GM19328 (cell line): ENCODE measurements around the gene AHI1.
A peak's percentile ranks its signal among the peaks of the same experiment; 100 is the strongest.

Experiments used
- ATAC-seq: cut with Tn5 transposase; IDR thresholded peaks from one replicate; pipeline ENCODE4 v1.9.1; 2021; ENCODE audit warnings: mild to moderate bottlenecking, moderate library complexity; ENCODE audit not compliant: unreplicated experiment

Gene AHI1

DNA sequence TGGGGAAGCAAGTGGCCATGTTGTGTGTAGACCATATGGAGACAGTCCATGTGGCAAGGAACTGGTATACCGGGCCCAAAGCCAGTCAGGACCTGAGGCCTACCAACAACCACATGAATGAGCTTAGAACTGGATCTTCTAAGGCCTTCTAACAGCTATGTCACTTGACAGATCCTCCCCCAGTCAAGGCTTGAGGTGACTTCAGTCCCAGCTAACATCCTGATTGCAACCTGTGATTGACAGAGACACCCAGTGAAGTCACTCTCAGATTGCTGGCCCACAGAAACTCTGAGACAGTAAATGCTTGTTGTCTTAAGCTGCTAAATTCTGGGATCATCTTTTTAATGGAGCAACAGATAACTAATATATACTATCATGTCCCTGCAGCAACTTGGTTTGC, 32.9 kb downstream of the AHI1 start:
- no peak for ATAC-seq

DNA sequence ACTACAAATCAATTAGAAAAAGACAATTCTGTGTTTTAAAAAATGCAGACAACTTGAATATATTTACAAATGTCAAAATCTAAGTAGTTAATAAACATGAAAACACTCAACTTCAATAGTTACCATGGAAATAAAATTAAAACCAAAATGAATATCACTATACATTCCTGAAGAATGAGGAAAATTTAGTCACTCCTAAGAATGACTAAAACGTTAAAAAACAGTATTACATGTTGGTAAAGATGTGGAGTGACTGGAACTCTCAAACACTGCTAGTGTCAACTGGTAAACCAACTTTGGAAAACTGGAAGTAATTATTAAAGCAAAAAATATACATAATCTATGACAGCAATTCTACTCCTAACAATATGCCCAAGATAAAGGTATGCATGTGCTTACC, 36.3 kb downstream of the AHI1 start:
- no peak for ATAC-seq

DNA sequence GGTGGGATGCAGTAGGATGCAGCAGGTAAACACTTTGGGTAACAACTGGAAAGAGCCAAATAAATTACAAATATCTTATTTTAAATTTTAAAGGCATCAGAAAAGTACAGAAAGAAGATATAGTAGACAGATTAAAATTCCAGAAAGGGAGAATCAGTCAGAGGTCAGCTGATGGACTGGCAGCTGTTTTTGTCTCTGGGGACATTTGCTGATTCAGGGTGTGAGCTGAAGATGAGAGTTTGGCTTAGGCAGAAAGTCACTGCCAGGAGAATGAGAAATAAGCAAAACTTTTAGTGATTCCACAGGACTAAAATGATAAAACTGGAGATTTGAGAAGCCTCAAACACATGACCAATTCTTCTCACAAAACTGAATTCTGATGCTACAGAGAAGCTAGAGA, 39.5 kb downstream of the AHI1 start:
- no peak for ATAC-seq

DNA sequence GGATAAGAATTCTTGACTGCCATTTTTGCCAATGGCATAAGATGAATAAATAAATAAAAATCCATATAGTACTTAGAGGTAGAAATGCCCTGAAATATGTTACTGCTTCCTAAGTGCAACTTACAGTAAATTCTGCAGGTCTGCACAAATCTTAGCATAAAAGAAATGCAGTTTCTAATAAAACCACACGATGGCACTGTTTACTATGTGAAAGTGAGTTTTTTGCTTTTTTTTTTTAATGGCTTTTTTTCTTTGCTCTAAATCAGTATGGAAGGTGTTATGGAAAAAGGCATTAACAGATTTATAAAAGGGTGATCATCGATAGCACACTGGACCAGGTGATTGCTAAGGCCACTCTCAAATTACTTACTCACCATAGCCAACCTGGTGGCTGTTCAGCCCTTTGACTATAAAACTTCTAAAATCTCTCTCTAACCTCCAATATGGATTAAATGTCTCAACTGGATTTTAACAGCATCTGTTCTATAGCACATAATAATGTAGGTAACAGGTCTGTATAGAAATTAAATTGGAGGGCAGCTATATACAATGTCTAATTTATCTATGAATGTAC, 45.8 kb downstream of the AHI1 start:
- ATAC-seq, result no peak

DNA sequence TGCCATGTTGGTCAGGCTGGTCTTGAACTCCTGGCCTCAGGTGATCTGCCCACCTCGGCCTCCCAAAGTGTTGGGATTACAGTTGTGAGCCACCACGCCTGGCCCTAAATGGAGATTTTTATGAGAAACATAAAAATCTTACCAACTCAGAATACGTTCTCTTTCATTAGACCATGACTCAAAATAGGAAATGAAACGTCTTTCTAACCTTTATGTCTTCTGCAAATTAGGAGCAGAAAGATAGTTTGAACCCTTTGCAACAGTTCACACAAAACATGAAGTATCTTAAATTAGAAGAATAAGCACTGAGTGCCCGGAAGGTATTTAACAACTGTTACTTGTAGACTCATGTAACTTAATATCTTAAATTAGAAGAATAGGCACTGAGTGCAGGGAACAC, 48.3 kb downstream of the AHI1 start:
- ATAC-seq, result no peak

DNA sequence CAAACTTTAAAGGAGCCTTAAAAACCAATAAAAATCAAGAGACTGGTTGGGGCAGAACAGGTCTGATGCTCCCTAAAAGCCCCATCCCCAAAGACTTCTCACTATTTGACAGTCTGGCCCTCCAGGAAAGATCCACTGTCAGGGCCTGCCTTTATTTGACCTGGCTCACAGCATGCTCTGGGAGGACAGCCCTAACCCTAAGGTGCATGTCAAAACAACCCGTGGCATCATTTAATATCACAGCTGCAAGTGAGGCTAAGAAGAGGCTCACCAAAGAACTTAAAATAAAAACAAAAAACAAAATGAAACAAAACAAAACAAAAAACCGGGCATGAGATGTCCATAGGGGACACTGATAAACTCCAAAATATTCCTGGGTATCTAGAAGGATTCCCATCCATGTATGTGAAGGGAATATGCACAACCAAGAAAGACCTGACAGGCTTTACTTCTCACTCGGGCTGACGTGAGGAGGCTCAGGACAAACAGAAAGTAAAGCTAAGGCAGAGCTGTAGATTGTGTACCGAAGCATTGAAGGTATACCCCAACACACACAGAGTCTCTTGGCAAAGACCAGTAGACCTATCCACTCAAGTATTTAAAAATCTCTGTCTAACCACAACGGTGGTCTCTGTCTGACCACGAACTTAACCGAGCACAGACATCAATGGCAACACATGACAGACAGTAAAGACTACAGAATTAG, 57.3 kb downstream of the AHI1 start:
- no peak for ATAC-seq

DNA sequence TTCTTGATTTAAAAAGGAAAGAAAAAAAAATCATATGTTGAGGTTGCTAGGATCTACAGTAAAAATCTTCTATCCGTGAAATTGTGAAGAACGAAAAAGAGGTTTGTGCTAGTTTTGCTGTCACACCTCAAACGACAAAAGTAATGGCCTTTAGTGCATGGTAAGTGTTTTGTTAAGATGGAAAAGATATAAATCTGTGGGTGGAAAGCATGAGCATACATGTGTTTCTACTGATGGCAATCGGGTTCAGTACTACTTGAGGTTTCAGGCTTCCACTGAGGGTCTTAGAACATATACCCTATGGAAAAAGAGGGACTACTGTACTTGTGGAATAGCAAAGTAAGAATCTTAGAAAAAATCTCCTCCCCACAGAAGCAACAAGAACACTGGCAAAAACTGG, 58.0 kb downstream of the AHI1 start:
- ATAC-seq, result no peak

DNA sequence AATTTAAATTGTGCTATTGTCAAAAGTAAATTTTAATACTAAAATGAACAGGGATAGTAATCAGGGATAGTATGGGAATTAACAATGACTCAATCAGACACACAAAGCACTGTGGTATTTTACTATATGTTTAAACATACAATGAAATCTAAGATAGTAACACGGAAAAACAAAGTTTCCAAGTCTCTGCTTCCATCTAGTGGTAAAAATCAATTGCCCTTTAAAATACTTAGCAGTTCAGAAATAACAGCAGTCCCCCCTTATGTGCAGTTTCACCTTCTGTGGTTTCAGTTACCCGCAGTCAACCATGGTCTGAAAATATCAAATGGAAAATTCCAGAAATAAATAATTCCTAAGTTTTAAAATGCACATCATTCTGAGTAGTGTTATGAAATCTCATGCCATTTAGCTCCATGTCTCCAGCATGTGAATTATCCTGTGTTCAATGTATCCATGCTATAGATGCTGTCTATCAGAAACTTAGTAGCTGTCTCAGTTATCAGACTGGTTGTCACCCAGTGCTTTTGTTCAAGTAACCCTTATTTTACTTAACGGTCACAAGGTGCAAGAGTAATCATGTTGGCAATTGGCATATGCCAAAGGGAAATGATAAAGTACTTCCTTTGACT, 58.5 kb downstream of the AHI1 start:
- no peak for ATAC-seq

DNA sequence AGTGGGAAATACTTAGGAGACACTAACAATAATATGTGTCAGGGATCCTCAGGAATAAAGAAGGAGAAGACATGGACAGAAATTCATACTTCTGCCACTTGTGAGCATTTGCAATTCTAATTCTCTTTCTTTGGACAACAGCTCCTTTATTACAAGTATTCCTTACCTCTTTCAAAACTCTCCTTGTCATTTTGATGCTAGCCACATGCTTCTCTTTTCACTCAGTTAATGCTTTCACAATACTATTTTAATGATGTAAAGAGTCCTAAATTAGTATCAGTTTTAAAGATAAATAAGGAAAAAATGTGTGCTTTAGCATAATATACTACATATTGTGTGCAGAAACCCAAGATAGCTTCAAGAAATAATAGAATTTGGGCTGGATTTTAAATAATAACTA, 62.5 kb downstream of the AHI1 start:
- ATAC-seq, result no peak

DNA sequence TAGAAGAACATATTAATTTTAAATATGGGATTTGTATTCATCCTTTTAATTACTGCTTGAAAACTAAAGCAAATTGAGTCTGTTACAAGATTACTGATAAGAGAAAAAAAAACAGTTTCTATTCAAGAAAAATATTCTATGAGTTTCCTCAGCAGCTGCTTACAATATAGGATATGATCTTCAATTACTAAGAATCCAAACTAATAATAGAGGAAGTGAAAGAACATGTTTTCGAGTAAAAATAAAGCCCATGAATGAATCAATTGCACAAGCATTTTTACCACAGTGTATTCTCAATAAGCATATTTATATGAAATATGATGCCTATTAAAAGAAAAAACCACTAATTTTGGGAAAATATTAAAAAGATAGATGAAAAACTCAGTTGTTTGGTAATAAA, 63.4 kb downstream of the AHI1 start:
- no peak for ATAC-seq

DNA sequence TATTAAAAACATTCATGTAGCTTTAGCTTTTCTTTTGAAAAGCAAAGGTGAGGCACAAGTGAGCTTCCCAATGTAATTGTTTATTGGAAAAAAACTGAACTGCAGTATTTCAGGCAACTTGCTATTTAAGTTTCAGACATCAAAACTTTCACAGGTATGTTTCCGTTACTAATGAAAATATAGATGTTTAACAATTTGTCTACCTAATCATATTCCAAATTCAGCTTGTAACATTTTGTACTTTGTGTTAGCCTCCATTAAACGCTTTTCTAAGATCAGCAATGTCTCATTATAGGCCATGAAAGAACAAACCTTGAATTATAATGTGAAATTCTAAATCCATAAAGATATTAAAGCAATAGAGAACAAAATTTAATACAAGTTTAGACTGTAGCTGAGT, 69.5 kb downstream of the AHI1 start:
- no peak for ATAC-seq

DNA sequence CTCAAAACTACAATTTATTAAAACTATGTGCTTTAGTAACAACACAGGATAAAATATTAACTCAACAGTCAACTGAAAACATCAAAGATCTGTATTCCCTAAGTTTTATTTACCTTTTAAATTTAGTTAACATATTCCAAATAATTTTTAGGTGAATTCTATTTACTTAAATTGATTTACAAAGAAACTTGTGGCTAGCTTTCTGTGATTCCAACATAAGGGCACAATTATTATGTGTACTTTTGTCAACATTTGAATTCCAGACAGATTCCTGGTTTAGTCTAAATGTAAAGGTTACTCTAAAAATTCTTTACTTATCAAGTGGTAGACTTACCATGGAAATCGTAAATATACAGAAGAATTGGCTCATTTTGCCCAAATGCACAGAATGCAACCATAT, 70.7 kb downstream of the AHI1 start:
- no peak for ATAC-seq

DNA sequence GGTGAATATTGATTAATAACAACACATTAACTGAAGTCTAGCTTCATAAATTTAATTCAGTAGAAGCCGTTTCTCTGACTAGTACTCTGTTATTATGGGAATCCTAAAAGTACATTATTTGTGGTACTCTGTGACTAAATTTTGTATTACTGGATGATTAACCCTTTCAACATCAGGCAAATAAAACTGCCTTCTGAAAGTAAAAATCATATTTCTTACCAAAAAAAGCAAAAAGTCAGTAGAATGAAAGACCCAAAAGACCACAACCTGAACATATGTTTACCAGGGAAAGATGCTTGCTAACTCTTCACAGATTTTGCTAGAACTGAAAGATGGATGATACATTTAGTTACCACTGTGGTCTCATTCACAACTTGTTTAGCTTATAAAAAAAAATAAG, 73.2 kb downstream of the AHI1 start:
- no peak for ATAC-seq

DNA sequence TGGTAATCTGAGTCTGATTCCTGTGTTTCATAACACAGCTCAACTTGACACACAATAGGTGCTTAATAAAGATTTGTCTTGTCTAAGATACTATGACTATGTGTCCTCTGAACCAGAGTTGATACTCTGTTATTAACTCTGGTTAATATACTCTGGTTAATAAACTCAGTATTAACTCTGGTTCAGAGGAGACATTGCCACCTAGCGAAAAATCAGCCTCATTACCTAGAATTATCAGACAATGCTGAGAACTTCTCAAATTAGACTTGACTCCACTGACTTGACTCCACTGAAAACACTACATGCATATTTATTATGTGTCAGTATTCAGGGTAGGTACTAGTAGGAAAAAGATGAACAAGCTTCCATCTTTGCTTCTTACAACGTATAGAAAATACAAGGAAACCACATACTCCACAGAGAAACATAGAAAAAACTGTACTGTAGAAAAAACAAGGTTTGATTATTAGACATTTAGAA, 73.9 kb downstream of the AHI1 start:
- ATAC-seq, result peak; percentile 55

DNA sequence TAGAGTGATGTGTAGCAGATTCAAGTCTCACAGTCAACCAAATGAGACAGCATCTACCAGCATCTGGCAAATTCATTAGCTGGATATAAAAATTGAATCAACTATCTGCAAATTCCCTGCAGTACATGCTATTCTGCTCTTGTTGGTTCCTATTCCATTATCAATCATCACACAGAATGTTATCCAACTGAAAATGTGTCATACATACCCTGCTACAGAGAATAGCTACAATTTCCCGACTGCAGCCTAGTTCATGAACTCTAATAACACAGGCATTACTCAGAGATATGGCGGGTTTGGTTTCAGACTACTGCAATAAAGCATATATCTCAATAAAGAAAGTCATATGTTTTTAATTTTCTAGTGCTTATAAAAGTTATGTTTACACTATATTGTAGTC, 78.4 kb downstream of the AHI1 start:
- no peak for ATAC-seq

DNA sequence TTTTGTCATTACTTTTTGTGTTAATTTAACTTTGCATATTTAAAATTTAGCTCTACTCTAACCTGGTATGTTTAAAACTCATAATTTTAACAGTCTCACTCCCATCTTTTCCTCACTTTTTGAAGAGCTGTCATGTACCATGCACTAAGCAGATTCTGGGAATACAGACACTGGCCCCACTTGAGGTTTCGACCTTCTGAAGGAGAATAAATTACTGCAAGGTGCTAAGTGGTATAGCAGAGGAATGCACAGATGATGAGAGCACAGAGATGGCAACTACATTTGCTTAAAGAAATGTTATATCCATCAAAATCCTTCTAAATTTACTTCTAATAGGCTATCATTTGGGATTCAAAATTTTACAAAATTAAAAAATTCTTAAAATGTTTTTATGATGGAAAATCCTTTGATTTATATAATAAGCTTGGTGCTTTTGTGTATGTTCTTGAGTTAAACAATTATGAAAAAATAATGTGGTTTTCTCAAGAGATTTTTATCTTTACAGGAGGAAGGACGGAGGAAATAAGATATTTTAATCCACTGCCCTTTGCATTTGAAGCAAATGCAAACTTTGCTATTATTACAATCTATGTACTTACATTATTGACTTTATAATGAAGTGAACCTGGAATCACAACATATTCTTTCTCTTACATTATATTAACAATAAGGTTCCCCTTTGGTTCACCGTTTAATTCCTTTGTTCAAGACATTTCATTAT, 79.3 kb downstream of the AHI1 start:
- ATAC-seq, result no peak

DNA sequence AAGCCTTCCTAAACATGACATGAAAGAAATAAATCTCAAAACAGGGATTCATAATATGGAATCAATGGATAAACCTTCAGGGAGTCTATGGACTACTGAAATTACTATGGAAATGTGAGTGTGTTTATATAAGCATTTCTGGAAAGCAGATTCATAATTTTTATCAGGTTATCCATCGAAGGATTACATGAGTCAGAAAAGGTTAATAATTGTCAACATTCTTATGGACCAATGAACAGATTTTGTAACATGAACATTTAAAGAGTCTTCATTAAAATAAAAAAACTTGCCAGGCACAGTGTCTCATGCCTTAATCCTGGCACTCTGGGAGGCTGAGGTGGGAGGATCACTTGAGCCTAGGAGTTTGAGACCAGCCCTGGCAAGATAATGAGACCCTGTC, 84.8 kb downstream of the AHI1 start:
- ATAC-seq, result no peak

DNA sequence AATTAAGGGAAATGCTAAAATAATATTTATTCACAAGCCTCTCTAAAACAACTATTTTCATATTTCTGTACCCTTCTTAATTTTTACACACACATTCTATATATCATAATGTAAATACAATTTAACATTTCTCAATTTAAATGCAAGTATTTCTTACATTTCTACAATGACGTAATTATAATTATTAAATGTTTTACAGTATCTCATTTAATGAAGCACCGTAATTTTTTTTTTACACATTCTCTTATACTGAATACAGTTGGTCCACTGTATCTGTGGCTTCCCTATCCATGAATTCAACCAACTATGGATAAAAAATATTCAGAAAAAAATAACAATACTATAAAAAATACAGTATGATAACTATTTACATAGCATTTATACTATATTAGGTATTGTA, 85.7 kb downstream of the AHI1 start:
- ATAC-seq, result no peak

DNA sequence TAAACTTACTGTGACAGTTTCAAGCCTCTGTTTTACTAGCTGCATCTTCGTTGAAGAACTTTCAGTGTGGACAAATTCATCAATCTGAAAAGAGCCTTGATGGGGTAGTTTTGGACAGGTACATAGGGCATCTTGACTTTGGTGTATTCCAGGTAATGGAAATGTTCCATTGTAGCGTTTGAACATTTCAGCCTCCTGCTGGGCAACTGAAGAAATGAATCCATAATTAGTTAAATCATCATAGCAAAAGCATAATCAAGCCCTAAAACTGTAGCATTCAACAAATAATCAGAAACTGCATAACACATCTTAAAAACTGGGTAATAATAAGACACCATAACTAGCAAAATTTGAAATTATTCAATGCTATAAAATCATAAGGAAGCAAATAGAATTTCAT, 86.2 kb downstream of the AHI1 start:
- ATAC-seq, result no peak

DNA sequence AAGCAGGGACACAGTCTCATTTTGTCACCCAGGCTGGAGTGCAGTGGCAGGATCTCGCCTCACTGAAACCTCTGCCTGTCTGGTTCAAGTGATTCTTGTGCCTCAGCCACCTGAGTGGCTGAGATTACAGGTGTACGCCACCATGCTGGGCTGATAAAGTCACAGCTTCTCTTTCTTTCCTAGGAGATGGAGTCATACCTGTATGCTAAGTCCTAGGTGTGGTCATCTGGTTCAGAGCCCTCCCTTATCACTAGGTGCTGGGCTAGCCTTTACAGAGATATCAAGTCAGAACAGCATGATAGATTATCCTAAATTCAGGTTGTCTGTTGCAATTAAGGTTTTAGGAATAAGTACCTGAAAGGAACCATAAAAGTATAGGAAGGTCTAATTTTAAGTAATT, 86.7 kb downstream of the AHI1 start:
- ATAC-seq, result no peak

DNA sequence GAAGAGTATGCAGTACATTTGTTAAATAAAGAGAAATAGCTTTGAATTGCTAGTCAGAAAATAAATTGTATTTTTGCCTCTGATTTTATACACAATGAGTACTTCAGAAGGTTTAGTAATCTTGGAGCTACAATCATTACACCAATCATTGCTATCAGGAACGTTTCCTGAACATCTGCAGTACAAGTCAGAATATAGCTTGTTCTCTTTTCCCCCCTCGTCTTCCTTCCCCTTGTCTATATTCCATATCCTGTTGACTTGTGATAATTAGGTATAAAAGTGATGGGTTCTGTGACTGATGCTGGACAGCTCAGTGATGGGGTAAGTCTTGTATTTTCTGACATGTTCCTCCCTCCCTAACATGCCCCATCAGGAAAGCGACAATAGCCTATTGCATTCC, 94.0 kb downstream of the AHI1 start:
- ATAC-seq, result no peak

DNA sequence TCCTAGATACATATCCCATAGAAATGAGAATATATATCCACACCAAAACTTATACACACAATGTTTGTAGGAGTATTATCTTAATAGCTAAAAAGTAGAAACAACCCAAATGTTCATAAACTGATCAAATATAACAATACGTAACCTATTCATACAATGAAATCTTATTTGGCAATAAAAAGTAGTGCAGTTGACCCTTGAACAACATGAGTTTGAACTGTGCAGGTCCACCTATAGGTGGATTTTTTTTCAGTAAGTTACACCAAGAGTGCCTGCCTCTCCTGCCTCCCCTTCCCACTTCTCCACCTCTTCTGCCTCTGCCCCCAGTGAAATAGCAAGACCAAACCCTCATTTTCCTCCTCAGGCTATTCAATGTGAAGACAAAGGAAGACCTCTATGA, 95.2 kb downstream of the AHI1 start:
- ATAC-seq, result no peak
